TTC549 (cell line): ENCODE data around the gene GSDMA.

ENCODE experiments used
- FAIRE-seq: peaks from 2 replicates; lab custom pipeline; 2012; peaks lifted over from hg19 to GRCh38; lab: Jason Lieb, UNC

Gene GSDMA

DNA sequence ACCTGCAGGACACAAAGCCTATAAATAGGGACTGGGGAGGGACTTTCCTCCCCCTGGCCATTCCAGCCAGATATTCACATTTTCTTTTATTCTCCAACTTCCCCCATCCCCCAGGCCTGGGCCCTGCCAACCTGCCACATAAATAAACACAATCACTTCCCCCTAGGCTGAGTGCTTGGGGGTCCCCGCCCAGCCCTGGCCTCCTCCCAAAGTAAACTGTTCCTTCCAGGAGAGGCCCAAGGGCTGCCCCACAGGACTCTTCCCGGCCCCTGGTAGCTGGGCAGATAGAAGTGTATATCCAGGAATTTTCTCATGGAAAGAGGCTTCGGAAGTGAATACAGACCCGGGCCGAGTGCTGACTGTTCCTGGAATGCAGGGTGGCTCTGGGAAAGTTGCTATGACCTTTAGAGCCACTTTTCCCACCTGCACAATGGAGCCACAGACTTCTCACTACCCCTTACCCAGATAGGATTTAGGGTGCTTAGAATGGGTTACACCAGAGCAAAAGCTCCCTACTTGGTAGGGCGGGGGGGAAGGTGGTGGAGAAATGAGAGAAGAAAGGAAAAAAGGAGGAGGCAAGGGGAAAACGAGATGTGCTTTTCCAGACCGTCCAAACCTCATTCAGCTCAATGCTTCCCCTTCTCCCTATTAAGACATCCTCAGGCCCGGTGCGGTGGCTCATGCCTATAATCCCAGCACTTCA, 60.9 kb downstream of the GSDMA start:
- no peak for FAIRE-seq

DNA sequence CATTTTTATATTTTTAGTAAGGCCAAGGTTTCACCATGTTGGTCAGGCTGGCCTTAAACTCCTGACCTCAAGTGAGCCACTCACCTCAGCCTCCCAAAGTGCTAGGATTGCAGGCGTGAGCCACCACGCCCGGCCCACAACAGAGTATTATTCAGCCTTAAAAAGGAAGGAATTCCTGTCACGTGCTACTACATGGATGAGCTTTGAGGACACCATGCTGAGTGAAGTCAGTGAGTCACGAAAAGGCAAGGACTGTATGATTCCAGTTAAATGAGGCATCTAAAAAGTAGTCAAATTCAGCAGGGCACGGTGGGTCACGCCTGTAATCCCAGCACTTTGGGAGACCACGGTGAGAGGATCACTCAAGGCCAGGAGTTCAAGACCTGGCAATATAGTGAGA, 62.1 kb downstream of the GSDMA start:
- FAIRE-seq: no peak

DNA sequence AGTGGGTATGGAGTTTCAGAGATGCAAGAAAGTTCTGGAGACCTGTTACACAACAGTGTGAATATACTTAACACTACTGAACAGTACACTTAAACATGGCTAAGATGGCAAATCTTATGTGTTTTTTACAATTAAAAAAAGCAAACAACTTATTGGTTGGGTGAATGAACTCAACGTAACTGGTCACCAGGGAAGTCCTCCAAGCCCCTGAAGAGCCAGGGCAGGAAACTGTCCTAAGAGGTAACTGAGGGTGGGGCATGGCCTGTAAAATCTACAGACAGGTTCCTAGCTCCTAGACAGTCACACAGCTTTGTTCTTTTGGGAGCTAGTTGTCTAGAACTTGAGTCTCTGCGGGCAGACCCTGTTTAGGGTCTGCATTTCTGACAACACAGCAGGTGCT, 62.8 kb downstream of the GSDMA start:
- no peak for FAIRE-seq

DNA sequence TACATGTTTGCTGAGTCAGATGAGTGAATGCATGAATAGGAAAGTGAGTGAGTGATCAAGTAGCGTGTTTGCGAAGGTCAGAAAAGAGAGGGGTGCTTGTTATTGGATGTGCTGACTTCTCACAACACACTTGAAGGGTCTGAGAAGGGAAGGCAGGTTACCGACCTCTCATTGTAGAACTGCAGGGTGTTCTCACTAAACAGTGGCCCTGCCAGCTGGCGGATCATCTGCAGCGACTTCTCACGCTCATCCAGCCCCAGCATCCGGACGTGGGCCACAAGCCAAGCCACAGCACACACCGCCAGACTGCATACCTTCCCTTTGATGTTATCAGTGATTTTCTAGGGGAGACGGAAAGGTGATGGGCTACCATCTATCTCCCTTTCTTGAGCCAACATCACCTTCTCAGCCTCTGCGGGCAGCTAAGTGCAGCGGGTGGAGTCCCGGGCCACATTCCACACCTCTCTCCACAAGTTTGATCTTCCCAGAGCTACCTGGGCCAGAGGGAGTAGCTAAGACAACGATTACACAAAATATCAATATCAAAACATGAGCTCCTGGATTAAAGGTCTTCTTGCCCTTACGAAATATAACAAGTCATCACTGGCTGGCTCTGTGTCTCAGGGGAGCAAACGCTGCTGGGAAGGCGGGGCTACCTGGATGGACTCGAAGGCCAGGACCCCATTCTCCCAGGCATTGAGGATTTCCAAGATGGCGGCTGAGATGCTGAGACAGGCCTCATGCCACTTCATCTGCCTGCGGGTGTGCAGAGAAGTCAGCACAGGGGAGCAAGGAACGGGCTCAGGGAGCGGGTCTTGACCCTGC, 63.4 kb downstream of the GSDMA start:
- no peak for FAIRE-seq

DNA sequence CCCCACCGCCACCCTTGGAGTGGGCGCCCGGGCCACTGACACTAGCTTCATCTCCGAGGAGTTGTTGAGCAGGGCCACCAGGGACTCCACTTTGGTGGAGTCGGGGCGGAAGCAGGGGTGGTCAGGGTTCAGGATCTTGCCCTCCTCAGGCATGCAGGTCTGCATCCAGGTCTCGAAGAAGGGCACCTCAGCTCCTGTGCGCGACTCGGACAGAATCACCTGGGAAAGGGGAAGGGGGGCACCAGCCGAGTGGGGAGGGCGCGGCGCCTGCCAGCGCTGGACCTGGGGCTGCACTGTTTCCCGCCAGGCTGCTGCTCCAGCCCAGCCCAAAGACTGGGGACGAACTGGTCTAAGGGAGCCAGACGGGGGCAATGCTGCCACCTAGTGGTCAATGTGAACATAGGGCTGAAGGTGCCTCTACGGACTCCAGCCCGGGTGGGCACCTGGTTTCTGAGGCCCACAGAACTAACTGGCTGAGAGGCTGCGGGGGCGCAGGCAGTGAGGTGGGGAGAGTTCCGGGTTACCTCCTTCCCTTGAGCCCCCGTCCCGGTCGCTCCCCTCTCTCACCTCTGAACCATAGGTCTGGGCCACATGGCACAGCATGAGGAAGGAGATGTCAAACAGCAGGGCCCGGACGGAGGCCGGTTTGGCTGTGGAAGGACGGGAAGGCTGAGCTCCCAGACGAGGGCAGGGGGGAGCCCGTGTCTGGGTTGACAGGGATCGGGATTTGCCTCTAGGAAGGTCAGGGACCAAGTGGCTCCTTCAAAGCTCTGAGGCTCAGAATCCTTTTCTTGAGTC, 64.2 kb downstream of the GSDMA start:
- no peak for FAIRE-seq
